GM18526 (cell line): ENCODE data around the gene AMHR2.

Source experiments
- POLR2A ChIP-seq: IDR thresholded peaks from 3 replicates; pipeline ENCODE4 v1.6.1; 2011; ENCODE audit not compliant: insufficient read length; ENCODE audit errors: extremely low read depth

AMHR2 gene

GRCh38 chr12:53423597-53423996, at the start of gene AMHR2:
Gene AMHR2, plus strand, starts transcription at chr12:53423855. Its CDS starts 80 bp downstream, at chr12:53423935.
- TF ChIP-seq POLR2A = no peak

GRCh38 chr12:53376747-53377146, 46.9 kb upstream of the AMHR2 start:
- no peak for TF ChIP-seq POLR2A

- TF ChIP-seq POLR2A = no peak
Observed at GRCh38 chr12:53378222-53378621, 45.4 kb upstream of the AMHR2 start.

DNA sequence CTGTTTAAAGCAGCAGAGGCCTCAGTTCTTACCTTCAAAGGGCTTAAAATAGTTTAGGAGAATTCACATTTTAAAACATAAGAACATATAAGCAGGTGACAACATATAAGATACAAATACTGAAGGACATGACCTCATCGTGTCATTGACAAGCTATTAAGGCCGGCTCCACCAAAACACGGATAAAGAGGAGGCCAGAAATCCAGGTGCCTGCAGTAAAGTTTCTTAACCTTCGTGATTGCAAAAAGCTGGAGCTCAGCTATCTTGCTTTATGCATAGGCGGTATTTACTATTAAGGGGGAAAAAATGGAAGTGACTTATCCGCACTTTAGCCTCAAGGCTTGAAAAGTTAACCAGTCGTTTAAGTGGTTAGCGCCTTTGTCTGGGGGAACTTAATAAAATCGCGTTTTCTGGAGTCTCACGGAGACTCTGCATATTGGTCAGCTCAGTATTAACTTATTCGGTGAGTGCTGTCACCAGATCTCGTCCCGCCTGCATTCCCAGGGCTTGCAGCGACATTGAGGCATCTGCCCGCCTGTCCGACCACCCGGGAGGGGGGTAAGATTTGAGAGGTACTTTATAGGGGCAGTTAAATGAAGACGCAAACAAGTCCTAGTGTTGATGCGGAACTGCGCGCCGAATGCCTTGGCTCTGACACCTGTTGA, 44.8 kb upstream of the AMHR2 start:
- no peak for TF ChIP-seq POLR2A

DNA sequence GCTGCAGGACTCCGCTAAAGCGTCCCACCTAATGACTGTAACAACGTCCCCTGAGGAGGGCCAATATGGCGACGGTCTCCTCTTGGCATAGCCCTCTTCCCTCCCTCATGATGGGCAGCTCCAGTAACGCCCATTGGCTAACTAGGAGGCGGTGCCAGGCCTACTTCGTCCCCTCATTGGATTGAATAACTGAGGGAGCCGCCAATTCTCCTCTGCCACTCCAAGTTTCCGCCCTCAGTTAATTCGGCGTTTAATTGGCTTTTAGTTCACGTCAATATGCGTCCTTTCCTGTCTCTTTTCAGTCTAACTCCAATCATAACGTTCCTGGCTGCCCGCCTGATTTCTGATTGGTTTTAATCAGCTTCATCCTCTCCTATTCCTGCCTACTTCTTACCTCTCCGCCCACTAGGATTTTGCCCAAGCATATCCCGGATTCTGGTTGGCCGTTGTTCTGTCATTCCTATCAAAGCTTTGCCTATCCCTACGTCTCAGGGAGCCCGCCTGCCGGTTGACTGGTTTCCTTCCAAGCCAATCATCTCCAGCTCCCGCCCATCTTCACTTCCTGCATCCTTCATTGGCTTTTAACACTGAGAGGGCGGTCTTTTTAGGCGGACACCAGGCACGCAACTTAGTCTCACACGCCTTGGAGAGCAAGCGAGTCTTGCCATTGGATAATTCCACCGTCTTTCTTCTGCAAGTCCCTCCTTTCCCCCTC, 44.1 kb upstream of the AMHR2 start:
- TF ChIP-seq POLR2A = peak; percentile 89

DNA sequence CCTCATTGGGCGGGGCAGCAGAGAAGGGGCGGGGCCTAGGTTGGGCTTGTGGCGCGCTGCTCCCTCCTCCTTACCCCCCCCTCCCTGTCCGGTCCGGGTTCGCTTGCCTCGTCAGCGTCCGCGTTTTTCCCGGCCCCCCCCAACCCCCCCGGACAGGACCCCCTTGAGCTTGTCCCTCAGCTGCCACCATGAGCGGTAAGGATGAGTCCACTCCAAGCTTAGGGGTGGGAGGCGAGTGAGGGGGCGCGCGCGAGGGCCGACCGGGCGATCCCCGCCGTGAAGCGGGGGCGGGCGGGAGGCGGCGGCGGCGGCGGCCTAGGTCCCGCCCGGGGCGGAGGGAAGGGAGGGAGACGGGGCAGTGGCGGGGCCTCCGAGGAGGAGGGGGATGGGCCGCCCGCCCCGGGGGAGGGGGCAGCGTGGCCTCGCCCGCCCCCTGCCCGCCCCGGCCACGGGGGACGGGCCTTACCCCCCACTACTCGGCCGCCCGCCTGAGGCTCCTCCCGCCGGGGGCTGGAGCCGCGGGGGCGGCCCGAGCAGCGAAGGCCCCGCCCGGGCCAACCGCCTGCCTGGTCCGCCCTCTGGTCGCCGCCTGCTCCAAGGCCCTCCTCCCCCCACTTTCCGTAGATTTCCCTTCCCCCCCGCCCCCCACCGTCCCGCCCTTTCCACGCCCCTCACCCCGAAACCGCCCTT, 43.4 kb upstream of the AMHR2 start, which contains the start of gene SP1:
SP1 (plus strand) TSS at position 73 of the 690 bp plus-strand sequence; CDS start at position 189, 116 bp downstream.
- TF ChIP-seq POLR2A = peak; percentile 11

DNA sequence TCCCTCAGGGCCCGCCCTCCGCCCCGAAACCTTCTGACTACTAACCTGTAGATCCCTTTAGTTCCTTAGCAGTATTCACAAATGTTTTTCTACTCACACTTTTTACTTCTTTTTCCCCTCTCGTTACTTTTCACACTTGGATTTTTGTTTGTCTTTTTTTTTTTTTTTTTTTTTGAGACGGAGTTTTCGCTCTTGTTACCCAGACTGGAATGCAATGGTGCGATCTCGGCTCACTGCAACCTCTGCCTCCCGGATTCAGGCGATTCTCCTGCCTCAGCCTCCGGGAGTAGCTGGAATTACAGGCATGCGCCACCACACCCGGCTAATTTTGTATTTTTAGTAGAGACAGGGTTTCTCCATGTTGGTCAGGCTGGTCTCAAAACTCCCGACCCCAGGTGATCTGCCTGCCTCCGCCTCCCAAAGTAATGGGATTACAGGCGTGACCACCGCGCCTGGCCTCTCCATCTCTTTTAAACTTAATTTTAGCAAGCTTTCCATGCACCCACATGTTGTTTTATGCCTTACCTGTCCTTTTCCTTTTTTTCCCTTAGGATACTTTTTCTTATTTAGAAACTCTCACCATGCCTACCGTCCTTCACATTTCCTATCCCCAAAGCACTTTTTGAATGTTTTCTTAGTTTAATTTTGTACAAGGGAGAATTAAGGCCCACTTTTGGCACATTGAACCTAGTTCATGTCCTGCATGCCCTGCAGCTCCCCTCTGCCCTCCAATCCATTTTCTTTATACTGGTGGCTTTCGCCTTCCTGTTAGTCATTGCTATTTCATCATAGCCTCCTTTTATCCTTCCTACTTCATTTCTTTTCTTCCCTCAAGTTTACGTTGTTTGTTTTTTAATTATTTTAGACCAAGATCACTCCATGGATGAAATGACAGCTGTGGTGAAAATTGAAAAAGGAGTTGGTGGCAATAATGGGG, 42.6 kb upstream of the AMHR2 start:
- no peak for TF ChIP-seq POLR2A

DNA sequence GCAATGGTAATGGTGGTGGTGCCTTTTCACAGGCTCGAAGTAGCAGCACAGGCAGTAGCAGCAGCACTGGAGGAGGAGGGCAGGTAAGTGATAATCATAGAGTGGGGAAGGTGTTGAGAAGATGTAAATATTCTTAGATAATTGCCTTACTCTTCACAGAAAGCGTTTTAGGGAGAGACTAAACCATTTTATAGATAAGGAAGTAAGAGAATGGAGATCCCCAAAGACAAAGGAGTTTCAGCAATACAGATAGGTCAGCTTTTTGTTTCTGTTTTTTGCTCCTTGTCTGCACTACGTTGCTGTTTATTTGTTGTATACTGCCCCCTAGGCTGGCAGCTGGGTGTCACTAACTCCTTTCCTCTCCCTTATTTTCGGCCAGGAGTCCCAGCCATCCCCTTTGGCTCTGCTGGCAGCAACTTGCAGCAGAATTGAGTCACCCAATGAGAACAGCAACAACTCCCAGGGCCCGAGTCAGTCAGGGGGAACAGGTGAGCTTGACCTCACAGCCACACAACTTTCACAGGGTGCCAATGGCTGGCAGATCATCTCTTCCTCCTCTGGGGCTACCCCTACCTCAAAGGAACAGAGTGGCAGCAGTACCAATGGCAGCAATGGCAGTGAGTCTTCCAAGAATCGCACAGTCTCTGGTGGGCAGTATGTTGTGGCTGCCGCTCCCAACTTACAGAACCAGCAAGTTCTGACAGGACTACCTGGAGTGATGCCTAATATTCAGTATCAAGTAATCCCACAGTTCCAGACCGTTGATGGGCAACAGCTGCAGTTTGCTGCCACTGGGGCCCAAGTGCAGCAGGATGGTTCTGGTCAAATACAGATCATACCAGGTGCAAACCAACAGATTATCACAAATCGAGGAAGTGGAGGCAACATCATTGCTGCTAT, 41.7 kb upstream of the AMHR2 start:
- TF ChIP-seq POLR2A = no peak

GRCh38 chr12:53383258-53383657, 40.4 kb upstream of the AMHR2 start:
- no peak for TF ChIP-seq POLR2A

DNA sequence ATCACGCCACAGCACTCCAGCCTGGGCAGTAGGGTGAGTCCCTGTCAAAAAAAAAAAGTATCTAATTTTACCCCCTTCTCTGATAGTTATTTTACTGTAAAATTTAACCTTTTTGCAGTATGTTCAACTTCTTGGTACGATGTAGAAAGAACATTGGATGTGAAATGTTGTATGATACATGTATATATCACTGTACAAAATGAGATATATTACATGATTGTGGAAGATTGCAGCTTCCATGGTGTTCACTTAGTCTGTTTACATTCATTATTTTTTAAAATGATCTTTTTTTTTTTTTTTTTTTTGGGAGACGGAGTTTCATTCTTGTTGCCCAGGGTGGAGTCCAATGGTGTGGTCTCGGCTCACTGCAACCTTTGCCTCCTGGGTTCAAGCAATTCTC, 34.7 kb upstream of the AMHR2 start:
- TF ChIP-seq POLR2A = no peak

DNA sequence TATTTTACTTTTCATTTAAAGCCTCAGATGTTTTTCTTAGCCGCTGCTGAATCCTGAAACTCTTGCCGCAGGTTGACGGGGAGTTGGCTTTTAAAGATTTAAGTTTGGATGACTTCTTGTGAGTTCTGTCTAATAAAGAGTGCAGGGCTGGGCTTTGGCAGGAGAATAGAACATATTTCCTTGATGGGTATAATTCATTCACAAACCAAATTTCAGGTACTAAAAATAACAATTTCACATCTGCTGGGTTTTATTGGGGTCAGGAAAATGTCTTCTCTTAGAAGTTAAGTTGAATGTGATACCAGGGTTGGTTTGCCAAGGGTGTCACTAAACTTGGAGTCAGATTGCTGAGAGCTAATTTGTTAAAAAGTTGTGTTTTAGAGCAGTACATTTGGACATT, 34.0 kb upstream of the AMHR2 start:
- no peak for TF ChIP-seq POLR2A

- TF ChIP-seq POLR2A = no peak
Observed at GRCh38 chr12:53391724-53392123, 31.9 kb upstream of the AMHR2 start.

DNA sequence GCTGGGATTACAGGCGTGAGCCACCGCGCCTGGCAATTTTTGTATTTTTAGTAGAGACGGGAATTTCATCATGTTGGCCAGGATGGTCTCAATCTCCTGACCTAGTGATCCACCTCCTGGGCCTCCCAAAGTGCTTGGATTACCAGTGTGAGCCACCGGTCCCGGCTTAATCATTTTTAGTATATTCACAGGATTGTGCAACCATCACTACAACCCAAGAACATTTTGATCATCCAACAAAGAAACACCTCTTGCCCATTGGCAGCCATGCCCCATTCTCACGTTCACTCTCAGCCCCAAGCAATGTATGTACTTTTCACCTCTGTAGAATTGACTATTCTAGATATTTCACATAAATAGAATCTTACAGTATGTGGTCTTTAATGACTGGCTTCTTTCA, 23.8 kb upstream of the AMHR2 start:
- no peak for TF ChIP-seq POLR2A

GRCh38 chr12:53402871-53403270, 20.8 kb upstream of the AMHR2 start:
- TF ChIP-seq POLR2A = no peak
